GM21717 (cell line): Measurements from ENCODE around the gene CAPN1.
A peak's percentile ranks its signal among the peaks of the same experiment; 100 is the strongest.

ENCODE experiments used
- ATAC-seq: cut with Tn5 transposase; IDR thresholded peaks from one replicate; pipeline ENCODE4 v1.9.1; 2021; ENCODE audit warnings: mild to moderate bottlenecking, moderate library complexity; ENCODE audit not compliant: unreplicated experiment

CAPN1 gene

GRCh38 chr11:65258988-65259387 lies 77.3 kb downstream of the CAPN1 start:
- no peak for ATAC-seq

DNA sequence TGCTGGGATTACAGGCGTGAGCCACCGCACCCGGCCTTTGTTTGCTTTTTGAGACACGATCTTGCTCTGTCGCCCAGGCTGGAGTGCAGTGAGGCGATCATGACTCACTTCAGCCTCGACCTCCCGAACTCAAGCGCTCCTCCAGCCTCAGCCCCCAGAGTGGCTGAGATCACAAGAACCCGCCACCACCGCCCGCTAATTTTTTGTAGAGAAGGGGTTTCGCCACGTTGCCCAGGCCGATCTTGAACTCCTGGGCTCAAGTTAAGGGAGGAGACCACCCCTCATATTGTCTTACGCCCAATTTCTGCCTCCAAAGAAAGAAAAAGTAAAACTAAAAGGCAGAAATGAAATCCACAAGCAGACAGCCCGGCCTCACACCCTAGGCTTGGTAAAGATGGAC lies 78.6 kb downstream of the CAPN1 start:
- no peak for ATAC-seq

DNA sequence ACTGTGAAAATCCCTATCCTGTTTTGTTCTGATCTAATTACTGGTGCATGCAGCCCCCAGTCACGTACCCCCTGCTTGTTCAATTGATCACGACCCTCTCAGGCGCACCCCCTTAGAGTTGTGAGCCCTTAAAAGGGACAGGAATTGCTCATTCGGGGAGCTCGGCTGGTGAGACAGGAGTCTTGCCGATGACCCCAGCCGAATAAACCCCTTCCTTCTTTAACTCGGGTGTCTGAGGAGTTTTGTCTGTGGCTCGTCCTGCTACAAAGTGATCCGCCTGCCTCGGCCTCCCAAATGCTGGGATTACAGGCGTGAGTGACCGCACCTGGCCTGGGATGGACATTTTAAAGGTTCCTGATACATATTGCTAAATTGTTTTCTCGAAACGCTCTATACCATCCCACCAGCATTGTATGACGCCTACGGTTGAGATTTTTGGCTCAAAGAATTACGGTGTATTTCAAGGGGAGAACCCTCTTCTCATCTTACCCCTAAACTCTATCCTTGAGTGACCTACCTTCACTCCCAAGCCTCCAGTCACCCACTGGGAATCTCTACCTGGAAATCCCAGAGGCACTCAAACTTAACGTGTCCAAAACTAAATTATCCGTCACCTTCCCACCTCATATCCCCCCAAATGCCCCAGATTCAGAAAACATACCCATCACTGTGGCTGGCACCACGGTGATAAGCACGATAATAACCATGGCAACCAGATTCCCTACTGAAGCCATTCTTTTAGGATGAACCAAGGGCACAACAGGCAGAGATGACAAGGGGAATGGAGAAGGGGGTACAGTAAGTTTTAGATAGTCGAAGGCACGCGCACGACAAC lies 79.2 kb downstream of the CAPN1 start:
- ATAC-seq, result peak; percentile 17
